Muscle of arm (tissue), 12 donors: ENCODE results near the gene KRTAP9-9. TPM values are rescaled to one million over a fixed set of nuclear protein-coding genes. Genes with fewer than 3 reads are reported as not detected.
"Not testable (repeated sequence)": the region's sequence is repeated elsewhere in the genome, so short reads cannot be mapped to it uniquely, and the experiment has no call there.

Experiments
- DNase-seq: peaks from one replicate; pipeline ENCODE4 v3.0.0-alpha.2; 2013
- polyA plus RNA-seq, 12 donors: library from polyadenylated mRNA; unstranded; fragments of 120-200 nt; gene quantifications; one replicate each; pipeline ENCODE4 v1.2.1, GENCODE V29; 2013; ENCODE audit not compliant: insufficient read length in 12 of 12

The KRTAP9-9 gene
- polyA plus RNA-seq, 12 donors: not detected

DNA sequence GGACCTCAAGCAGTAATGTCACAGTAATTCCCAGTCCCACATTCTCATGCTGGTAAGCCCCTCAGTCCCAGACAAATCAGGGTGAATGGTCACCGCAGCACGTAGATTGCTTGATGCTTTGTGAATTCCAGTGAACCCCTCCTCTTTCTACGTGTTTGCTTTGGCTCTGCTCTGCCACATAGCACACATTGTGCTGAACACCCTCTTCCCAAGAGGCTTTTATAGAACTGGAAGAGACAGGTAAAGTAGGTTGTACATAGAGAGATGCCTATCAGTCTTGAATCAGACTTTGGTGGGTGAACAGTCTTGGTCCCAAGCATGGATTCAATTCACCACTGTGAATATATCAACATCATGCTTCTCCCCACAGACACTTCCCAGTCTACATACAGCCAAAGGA lies 9.4 kb downstream of the KRTAP9-9 start:
- DNase-seq: no peak

DNA sequence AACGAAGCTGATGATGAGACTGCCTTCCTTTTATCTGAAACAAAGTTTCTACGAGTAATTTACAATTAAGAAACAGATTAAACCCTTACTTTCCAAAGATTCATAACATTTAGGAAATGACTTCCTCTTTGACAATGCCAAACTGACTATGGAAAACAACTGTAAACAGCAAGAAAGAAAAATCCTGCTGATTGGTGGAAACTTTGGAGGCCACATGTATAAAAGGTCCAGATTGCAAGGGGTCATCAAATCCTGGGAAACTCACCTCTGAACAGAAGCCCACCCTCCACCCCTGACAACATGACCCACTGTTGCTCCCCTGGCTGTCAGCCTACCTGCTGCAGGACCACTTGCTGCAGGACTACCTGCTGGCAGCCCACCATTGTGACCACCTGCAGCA lies 9.9 kb downstream of the KRTAP9-9 start, which contains the start of gene KRTAP9-6:
KRTAP9-6 (plus strand) TSS at position 301 of the 400 bp plus-strand sequence; CDS start at position 301, 0 bp downstream.
- DNase-seq: no peak

DNA sequence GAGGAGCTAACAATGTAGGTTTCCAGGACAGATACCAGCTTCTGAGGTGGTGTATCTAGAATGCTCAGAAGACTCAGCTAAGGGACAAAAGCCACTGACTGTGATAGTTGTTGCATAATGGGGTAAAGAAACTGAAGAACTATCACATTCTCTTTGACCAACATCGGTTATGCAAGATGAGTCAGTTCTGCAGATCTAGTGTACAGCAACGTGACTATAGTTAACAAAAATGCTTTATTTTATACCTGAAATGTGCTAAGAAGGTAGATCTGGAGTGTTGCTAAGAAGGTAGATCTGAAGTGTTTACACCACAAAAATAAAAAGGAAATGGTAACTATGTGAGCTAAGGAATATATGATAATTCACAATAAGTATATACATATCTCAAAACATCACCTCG lies 12.5 kb downstream of the KRTAP9-9 start:
- DNase-seq: no peak

DNA sequence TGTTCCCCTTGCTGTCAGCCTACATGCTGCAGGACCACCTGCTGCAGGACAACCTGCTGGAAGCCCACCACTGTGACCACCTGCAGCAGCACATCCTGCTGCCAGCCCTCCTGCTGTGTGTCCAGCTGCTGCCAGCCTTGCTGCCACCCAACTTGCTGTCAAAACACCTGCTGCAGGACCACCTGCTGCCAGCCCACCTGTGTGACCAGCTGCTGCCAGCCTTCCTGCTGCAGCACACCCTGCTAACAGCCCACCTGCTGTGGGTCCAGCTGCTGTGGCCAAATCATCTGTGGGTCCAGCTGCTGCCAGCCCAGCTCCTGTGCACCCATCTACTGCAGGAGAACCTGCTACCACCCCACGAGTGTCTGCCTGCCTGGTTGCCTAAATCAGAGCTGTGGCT lies 16.1 kb downstream of the KRTAP9-9 start:
- not testable (repeated sequence) for DNase-seq

DNA sequence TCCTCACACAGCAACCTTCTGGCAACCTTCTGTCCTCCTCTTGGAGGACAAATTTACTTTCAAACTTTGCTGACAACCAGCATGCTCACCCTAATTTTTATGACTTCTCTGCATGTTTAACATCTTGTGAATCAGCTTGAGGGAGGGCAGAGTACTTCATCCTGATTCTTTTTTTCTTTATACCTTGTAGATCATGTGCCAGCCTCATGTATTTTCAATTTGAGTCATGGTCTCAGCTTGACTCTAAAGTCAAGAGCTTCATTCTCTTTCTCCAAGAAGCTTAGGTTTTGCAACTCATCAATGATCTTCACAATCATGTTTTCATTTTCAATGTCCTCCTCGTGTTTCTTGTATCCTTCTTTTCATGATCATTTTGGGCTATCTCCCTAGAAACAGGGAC lies 16.7 kb downstream of the KRTAP9-9 start:
- DNase-seq: no peak

DNA sequence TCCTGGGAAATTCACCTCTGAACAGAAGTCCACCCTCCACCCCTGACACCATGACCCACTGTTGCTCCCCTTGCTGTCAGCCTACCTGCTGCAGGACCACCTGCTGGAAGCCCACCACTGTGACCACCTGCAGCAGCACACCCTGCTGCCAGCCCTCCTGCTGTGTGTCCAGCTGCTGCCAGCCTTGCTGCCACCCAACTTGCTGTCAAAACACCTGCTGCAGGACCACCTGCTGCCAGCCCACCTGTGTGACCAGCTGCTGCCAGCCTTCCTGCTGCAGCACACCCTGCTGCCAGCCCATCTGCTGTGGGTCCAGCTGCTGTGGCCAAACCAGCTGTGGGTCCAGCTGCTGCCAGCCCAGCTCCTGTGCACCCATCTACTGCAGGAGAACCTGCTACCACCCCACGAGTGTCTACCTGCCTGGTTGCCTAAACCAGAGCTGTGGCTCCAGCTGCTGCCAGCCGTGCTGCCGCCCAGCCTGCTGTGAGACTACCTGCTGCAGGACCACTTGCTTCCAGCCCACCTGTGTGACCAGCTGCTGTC lies 20.5 kb downstream of the KRTAP9-9 start, which contains the start of gene KRTAP9-7:
KRTAP9-7 (plus strand) TSS at position 51 of the 543 bp plus-strand sequence; CDS start at position 51, 0 bp downstream.
- DNase-seq: not testable (repeated sequence)

DNA sequence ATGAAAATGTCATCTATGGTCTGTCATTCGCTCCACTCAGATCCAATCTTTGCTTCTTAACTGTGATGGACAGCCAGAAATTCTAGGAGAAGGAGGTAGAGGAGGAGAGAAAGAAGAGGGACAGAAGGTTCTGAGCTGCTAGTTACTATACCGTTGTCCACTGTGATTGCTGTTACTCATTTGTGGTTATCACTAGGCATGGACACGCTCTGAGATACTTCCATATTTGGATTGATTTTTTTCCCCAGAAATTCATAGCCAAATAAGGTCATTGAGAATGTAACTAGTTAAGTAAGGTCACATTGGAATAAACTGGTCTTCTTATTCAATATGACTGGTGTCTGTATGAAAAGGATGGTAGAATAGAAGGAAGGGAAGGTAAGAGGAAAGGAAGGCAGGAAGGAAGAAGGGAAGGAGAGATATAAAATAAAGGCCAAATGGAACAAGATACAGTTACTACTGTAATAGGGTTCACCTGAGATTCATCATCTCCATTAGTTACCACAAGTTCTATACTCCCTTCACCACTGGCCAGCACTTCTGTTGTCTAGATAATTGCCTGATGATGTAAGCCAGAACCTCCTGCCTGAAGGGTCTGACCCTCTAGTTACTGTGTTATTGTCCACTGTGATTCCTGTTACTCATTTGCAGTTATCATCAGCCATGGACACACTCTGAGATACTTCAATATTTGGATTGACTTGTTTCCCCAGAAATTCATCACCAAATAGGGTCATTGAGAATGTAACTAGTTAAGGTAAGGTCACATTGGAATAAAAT lies 23.2 kb downstream of the KRTAP9-9 start:
- no peak for DNase-seq

DNA sequence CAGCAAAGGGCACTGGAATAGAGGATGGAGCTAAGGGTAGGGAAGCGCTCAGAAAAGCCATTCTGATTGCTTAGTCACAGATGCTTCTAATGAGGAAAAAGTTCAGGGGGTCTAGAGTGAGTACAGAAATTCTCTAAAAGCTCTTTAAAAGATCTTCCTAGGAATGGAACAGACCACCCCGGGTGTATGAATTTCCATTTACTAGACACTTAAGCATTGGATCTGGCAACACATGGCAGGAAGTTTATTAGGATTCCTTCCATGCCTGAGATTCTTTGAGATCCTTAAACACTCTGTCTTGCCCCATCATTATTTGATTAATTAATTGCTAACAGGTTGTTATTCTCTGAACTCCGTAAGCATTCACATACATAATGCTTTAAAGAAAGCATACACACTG lies 28.9 kb downstream of the KRTAP9-9 start:
- DNase-seq: no peak

DNA sequence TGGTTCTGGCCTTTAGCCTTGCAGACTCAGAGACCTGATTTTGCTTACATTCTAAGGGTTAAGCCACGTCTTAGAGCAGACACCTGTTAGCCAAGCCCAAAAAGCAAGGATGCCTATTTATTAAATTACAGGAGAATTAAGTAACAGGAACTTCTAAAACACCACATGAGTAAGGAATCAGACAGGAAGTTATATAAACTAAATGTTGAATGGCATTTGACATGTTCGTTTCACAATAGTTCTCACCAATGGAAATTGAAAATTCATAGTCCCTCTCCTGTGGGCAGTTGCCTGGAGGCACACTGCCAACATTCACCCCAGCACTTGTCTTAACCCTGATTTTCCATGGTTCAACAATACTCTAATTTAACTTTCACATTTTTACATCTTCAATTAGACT lies 29.4 kb downstream of the KRTAP9-9 start:
- no peak for DNase-seq

DNA sequence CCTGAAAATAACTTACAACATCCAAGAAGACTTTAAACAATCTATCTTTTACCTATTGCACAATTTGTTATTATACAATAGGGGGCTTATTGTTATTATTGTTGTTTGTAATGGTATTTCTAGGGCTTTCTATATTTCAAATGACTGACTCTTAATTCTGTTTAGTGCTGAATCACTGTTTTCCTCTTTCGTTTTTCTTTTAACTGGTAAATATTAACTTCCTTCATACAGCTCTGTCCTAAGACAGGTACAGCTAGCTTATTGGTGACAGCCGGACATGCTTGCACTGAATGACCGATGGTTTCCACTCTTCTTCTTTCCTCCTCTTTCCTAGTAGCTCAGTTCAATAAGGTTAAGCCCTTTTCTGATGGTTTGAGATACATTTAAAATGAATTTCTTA lies 31.9 kb downstream of the KRTAP9-9 start:
- DNase-seq: no peak

DNA sequence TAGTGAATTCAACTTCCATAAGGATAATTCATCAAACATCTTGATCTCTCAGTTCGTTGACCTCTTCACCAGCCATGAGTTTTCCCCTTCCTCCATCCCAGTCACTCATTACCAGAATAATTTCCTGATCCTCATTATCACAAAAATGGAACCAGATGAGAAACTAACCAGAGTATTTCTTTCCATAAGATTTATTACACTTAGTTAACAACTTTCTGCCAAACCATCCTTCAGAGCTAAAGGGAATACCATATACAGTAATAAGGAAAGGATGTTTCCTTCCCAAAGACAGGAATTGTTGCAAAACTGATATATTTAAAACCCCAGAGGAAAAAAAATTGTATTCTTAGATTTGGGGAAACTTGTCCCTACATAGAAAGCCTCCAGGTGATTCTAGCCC lies 38.8 kb downstream of the KRTAP9-9 start:
- DNase-seq: no peak

DNA sequence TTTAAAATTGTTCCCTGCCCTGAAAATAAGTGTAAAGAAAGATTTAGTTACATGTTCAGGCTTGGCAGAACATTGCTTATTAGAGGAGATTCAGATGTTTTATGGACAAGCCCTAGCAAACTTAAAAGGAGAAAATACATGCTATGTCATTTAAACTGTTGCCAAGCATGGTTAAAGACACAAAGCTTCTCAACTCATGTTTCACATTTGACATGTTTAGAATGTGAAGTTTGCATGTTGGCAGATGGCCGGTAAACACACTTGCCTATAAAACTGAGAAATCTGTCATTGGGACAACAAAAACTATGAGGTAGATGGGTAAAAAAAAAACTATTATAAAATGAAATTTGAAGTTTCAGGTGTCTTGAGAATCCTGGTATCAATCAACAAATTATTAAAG lies 41.7 kb downstream of the KRTAP9-9 start:
- DNase-seq: no peak

DNA sequence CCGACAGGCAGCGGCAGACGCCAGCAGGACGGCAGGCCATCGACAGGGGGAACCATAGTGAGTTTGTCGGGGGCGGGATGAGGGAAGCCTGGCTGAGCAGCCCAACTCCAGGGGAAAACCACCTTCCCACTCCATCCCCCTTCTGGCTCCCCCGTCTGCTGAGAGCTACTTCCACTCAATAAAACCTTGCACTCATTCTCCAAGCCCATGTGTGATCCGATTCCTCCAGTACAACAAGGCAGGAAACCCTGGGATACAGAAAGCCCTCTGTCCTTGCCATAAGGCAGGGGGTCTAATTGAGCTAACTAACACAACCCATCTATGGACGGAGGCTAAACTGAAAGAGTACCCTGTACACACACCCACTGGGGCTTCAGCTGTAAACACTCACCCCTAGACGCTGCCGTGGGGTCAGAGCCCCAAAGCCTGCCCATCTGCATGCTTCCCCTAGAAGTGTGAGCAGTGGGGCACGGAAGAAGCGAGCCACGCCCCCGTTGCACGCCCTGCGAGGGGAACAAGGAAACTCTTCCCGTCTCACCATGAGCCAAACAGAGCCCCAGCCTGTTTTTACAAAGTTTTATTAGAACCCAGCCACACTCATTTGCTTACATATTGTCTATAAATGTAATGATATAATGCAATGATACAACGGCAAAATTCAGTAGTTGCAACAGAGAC lies 43.4 kb downstream of the KRTAP9-9 start:
- DNase-seq: no peak

DNA sequence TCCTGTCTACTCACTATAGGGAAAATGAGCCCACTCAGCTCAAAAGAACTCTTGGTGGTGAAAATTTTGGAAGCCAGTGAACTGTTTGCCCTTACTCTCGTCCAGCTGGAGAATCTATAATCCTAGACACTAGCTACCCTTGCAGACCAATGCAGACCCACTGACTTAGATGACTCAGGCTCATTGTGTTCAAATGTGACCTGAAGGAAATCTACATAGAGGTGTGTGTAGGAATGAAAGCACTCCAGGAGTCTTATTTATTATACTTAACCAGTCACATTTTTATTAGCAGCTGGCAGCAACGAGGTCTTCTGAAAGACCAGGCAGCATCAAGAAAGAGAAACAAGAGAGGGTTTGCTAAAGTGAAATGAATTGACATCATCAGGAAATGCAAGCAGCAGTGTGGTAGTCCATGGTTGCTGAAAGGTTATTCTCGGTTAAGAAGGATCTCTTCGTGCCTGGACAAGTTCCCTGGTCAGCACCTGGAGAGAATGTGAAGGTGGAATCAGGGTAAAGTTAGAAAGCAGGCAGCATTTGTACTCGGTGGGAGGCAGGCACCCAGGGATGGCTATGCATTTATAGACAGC lies 46.1 kb downstream of the KRTAP9-9 start:
- DNase-seq: no peak

DNA sequence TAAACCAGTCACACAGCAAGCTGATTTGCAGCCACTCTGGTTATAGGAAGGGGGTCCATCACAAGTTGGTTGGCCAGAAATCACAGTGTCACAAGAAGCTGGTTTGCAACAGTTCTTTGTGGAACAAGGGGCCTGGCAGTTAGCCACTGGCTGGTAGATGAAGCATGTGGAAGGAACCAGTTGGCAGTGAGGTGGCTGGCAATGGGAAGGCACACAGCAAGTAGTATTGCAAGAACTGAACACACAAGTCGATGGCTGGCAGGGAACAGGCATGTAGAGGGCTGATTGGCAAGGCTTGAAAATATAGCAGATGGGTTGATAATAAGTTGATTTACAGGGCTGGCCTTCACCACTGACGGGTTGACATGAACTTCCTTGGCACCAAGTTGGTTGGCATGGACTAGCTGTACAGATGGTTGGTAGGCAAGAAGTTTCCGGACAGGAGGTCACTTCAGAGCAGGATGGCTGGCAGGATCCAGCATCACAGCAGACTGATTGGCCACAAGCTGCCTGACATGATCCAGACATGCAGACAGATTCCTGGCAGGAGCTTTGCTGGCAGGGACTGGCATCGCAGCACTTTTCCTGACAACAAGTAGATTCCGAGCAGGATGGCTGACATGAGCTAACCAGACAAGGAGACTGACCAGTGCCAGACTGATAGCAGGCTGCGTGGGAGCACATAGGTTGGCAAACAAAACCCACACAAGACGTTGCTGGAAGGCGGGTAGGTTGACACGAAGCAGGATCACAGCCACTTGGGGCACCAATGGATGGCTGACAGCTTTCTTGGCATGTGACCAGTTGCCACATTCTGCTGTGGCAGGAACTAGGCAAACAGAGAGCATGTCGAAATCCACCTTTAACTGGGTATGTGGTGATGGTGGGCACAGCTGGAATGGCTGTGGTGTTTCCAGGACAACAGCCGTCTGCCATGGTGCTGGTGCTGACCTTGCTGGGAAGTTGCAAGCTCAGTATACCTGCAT lies 47.0 kb downstream of the KRTAP9-9 start, which contains the start of gene KRTAP29-1:
KRTAP29-1 (minus strand) TSS at position 936 of the 986 bp plus-strand sequence; CDS start at position 936, 0 bp downstream.
- no peak for DNase-seq

DNA sequence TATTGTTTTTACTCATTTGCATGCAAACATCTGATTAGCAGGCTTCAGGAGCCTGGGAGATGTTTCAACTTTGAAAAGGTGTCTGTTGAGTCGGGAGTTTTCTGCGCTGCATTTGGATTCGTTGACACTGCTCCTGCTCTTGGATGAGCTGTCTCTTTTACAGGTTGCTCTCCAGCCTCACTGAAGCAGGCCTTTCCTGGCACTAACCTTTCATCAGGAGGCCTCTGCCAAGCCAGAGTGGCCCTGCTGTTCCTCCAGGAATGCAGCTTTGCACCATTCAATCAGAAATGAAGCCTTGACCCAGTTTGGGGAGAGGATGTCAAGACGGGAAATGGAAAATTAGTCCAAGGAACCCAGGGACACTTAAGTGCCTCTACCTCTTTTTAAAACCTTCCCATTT lies 47.8 kb downstream of the KRTAP9-9 start:
- no peak for DNase-seq

DNA sequence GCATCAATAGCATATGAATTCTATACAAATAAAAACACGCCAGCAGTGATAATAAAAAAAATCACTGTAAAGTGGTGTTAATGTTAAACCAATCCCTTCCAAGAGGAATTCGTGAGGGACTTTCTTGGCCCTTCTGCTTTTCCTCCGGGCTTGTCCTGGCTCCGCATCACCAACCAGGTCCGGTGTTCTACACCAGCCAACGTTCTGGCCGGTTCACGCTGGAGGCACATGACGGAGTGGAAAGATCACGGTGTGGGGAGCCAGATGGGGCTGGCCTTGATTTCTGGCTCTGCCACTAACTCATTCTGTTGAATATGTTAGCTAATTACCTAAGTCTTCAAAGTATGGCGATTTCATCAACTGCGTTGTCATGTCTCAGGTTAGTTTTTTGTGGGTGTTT lies 48.9 kb downstream of the KRTAP9-9 start:
- DNase-seq: no peak
